Uterus (tissue), 4 donors: ENCODE measurements around the gene SLC9A6. TPM values are rescaled to one million over a fixed set of nuclear protein-coding genes. Genes with fewer than 3 reads are reported as not detected.
A peak's percentile ranks its signal among the peaks of the same experiment; 100 is the strongest.

Experiments
- DNase-seq, 2 donors: peaks; one replicate each; pipeline ENCODE4 v3.0.0-alpha.2; 2019 to 2020
- H3K27ac ChIP-seq, 2 donors: fragments of 200-600 bp; sonication (generic); 1 replicate in 1 of 2; 2 replicates in 1 of 2; pipeline ENCODE4 v1.5.1; 2016 to 2018
- H3K27me3 ChIP-seq, 2 donors: fragments of 200-600 bp; sonication (generic); one replicate each; pipeline ENCODE4 v1.5.1; 2018 to 2019; ENCODE audit warnings: control low read depth in 1 of 2
- H3K36me3 ChIP-seq, 2 donors: fragments of 200-600 bp; sonication (generic); one replicate each; pipeline ENCODE4 v1.5.1; 2019; ENCODE audit warnings: control low read depth in 1 of 2
- H3K4me1 ChIP-seq, 2 donors: fragments of 200-600 bp; sonication (generic); one replicate each; pipeline ENCODE4 v1.5.1; 2018 to 2019; ENCODE audit warnings: control low read depth in 1 of 2
- H3K4me3 ChIP-seq, 2 donors: fragments of 200-600 bp; sonication (generic); 1 replicate in 1 of 2; 2 replicates in 1 of 2; pipeline ENCODE4 v1.5.1; 2018 to 2019; ENCODE audit warnings: mild to moderate bottlenecking in 1 of 2
- H3K9me3 ChIP-seq, 2 donors: fragments of 200-600 bp; sonication (generic); one replicate each; pipeline ENCODE4 v1.5.1; 2019; ENCODE audit warnings: control low read depth in 1 of 2
- CTCF ChIP-seq, 4 experiments: fragments of 200-600 bp in 2 of 4; fragments of 450-650 bp in 2 of 4; sonication (generic) in 2 of 4; IDR thresholded peaks; one replicate each; pipeline ENCODE4 v1.5.1; 2016 to 2019; ENCODE audit warnings: antibody characterized with exemption in 4 of 4, mild to moderate bottlenecking in 2 of 4, moderate library complexity in 1 of 4
- POLR2A ChIP-seq, 2 donors: fragments of 450-650 bp; IDR thresholded peaks; one replicate each; pipeline ENCODE4 v1.6.1; 2016; ENCODE audit warnings: antibody characterized with exemption in 2 of 2, mild to moderate bottlenecking in 1 of 2, moderate library complexity in 1 of 2
- intact Hi-C: fragments of 100-400 bp; cut with DNase I; formaldehyde crosslinking; loops from one replicate; pipeline ENCODE4 v1.15.1; 2023; ENCODE audit warnings: low total_unique reads
- total RNA-seq, 4 donors: library from RNA; depleted of rRNA in 3 of 4; stranded (reverse); fragments of >200 nt in 3 of 4; gene quantifications; one replicate each; pipeline versions ENCODE4 v1.1.0 to v1.2.4, GENCODE V29; 2014 to 2023
- donor health status: DM: yes; HTN: yes; CAD: no.

The SLC9A6 gene
- total RNA-seq, 4 donors from 2014 or later, result 7.9 to 33.5 (median 13.7) TPM

- Histone ChIP-seq H3K4me1 (no peaks in the 10 kb centered on the region), H3K27ac (peak within 1 kb of the TSS; percentile 95 to 96), H3K9me3 (no peaks in the 10 kb centered on the region), H3K27me3 (no peaks in the 10 kb centered on the region), H3K4me3 (peak within 1 kb of the TSS; percentile 62 to 64), H3K36me3 (no peaks in the 10 kb centered on the region)
- DNase-seq, result peak; percentile 81 to 86
- TF ChIP-seq POLR2A (IDR thresholded peaks at IDR 0.05) (peak in 1 of 2 donors; percentile 39), CTCF (IDR thresholded peaks at IDR 0.05) (peak in 2 of 4 experiments; percentile 6 to 18)
- intact Hi-C loops, result no loop called here
These were observed 11.5 kb upstream of the SLC9A6 start, which contains the start of gene MMGT1 for GRCh38 chrX:135973548-135974278. Gene MMGT1 (minus strand): TSS chrX:135973988. CDS start chrX:135973675, 313 bp downstream.

- Histone ChIP-seq H3K9me3 (no peaks in the 10 kb centered on the region), H3K4me1 (no peaks in the 10 kb centered on the region), H3K36me3 (no peaks in the 10 kb centered on the region), H3K4me3 (peak overlapping the region; percentile 27 to 38), H3K27me3 (no peaks in the 10 kb centered on the region), H3K27ac (peak overlapping the region in 1 of 2 donors; percentile 79)
- intact Hi-C loops, result no loop called here
- TF ChIP-seq POLR2A (IDR thresholded peaks at IDR 0.05) (no peak), CTCF (IDR thresholded peaks at IDR 0.05) (no peak)
- peak; percentile 68 to 84 for DNase-seq
These were observed 10.9 kb upstream of the SLC9A6 start for GRCh38 chrX:135974279-135974856.

- Histone ChIP-seq H3K9me3 (no peaks in the 10 kb centered on the region), H3K36me3 (no peaks in the 10 kb centered on the region), H3K4me3 (no peak overlapping the region), H3K27ac (no peak overlapping the region), H3K27me3 (no peaks in the 10 kb centered on the region), H3K4me1 (no peaks in the 10 kb centered on the region)
- intact Hi-C loops, result no loop called here
- TF ChIP-seq CTCF (IDR thresholded peaks at IDR 0.05) (no peak), POLR2A (IDR thresholded peaks at IDR 0.05) (no peak)
- DNase-seq, result no peak
These were observed 9.8 kb upstream of the SLC9A6 start for GRCh38 chrX:135975421-135975820.

GRCh38 chrX:135977611-135978010 lies 7.6 kb upstream of the SLC9A6 start:
- Histone ChIP-seq H3K9me3 (no peaks in the 10 kb centered on the region), H3K27ac (no peak overlapping the region), H3K27me3 (no peaks in the 10 kb centered on the region), H3K4me1 (no peaks in the 10 kb centered on the region), H3K4me3 (no peak overlapping the region), H3K36me3 (no peaks in the 10 kb centered on the region)
- no peak for DNase-seq
- intact Hi-C loops, result no loop called here
- TF ChIP-seq POLR2A (IDR thresholded peaks at IDR 0.05), result no peak
- no peak for TF ChIP-seq CTCF (IDR thresholded peaks at IDR 0.05)

GRCh38 chrX:135981010-135981409 lies 4.2 kb upstream of the SLC9A6 start:
- H3K4me3 ChIP-seq, result no peak overlapping the region
- H3K36me3 ChIP-seq, result no peaks in the 10 kb centered on the region
- intact Hi-C loops, result no loop called here
- no peak for DNase-seq
- TF ChIP-seq CTCF (IDR thresholded peaks at IDR 0.05), result no peak
- no peak for TF ChIP-seq POLR2A (IDR thresholded peaks at IDR 0.05)
- H3K4me1 ChIP-seq, result no peaks in the 10 kb centered on the region
- no peaks in the 10 kb centered on the region for H3K9me3 ChIP-seq
- no peak overlapping the region for H3K27ac ChIP-seq
- no peaks in the 10 kb centered on the region for H3K27me3 ChIP-seq
